Sigmoid colon (tissue), 7 donors: ENCODE results near the gene TMEFF2. TPM values are rescaled to one million over a fixed set of nuclear protein-coding genes. Genes with fewer than 3 reads are reported as not detected.

Experiments
- DNase-seq: peaks from one replicate; pipeline ENCODE4 v3.0.0-alpha.2; 2019
- H3K27ac ChIP-seq, 4 donors: fragments of 200-600 bp; sonication (generic); one replicate each; pipeline ENCODE4 v1.5.1; 2016 to 2019; ENCODE audit warnings: mild to moderate bottlenecking in 1 of 4
- H3K27me3 ChIP-seq, 3 donors: fragments of 200-600 bp; sonication (generic); one replicate each; pipeline ENCODE4 v1.5.1; 2019; ENCODE audit warnings: mild to moderate bottlenecking in 1 of 3
- H3K36me3 ChIP-seq, 4 donors: fragments of 200-600 bp; sonication (generic); one replicate each; pipeline ENCODE4 v1.5.1; 2016 to 2019
- H3K4me1 ChIP-seq, 4 donors: fragments of 200-600 bp; sonication (generic); one replicate each; pipeline ENCODE4 v1.5.1; 2017 to 2019
- H3K4me3 ChIP-seq, 4 donors: fragments of 200-600 bp; sonication (generic); one replicate each; pipeline ENCODE4 v1.5.1; 2017 to 2019; ENCODE audit warnings: mild to moderate bottlenecking in 2 of 4, moderate library complexity in 1 of 4
- H3K9me3 ChIP-seq, 4 donors: fragments of 200-600 bp in 3 of 4; sonication (generic) in 3 of 4; one replicate each; pipeline versions ENCODE4 v1.5.1 to v1.6.1; 2013 to 2019
- EP300 ChIP-seq, 4 donors: sonication (generic); formaldehyde crosslinking; IDR thresholded peaks; one replicate each; pipeline ENCODE4 v1.6.1; 2017; ENCODE audit warnings: antibody characterized with exemption in 4 of 4
- POLR2A ChIP-seq, 2 donors: fragments of 450-650 bp; IDR thresholded peaks; one replicate each; pipeline ENCODE4 v1.6.1; 2016; ENCODE audit warnings: antibody characterized with exemption in 2 of 2, mild to moderate bottlenecking in 2 of 2, moderate library complexity in 2 of 2
- POLR2AphosphoS5 ChIP-seq, 4 donors: sonication (generic); formaldehyde crosslinking; IDR thresholded peaks; one replicate each; pipeline ENCODE4 v1.6.1; 2017; ENCODE audit warnings: antibody characterized with exemption in 4 of 4
- WGBS, 2 donors: extraction: QIAGEN DNeasy Blood & Tissue Kit; methylation state at CpG; one replicate each; pipeline ENCODE4 v1.1.7; 2013; 5-methylcytosine and 5-hydroxymethylcytosine counted together
- intact Hi-C: fragments of 100-400 bp; cut with DNase I; formaldehyde crosslinking; loops from one replicate; pipeline ENCODE4 v1.15.1; 2023
- polyA plus RNA-seq, 3 donors: library from polyadenylated mRNA; stranded (reverse); fragments of 200-250 nt; gene quantifications; one replicate each; pipeline ENCODE4 v1.2.3, GENCODE V29; 2013
- total RNA-seq, 4 donors: library from RNA; depleted of rRNA; stranded (reverse); fragments of >200 nt; gene quantifications; one replicate each; pipeline ENCODE4 v1.1.0, GENCODE V29; 2016
- TF ChIP-seq, protein P1 (sequence below), 4 experiments: fragments of 450-650 bp in 3 of 4; fragments of 200-600 bp in 1 of 4; IDR thresholded peaks; one replicate each; pipeline ENCODE4 v1.5.1; 2016 to 2019; ENCODE audit warnings: antibody characterized with exemption in 4 of 4, mild to moderate bottlenecking in 3 of 4, moderate library complexity in 2 of 4
- donor health status: healthy with polysubstance abuse.
- donor health status: Bipolar disorder and iron deficiency.
- donor health status: healthy.

Gene TMEFF2
- total and polyA plus RNA-seq, 7 donors: 0.16 to 1.4 (median 0.32) TPM; not detected in 1

DNA sequence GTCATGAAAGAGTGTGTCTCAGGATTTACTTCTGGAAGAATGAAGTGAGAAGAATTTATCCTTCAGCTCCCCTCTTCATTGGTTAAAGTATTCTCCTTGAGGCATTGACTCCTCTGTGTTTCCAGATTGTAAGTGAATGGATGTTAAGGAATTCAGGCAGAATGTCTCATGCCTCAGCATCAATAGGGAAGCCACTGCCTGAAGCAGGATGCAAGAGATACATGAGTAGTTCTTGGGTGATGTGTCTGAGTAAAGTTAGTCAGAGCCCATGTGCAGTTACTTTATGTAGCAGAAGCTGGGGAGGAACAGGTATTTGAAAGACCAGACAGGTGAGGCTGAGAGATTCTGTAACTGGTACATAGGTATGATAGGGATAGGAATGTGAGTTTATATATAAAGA lies 34.0 kb upstream of the TMEFF2 start:
- Histone ChIP-seq H3K27ac (no peak overlapping the region), H3K27me3 (no peaks in the 10 kb centered on the region), H3K36me3 (no peaks in the 10 kb centered on the region), H3K9me3 (no peaks in the 10 kb centered on the region), H3K4me1 (no peaks in the 10 kb centered on the region), H3K4me3 (no peak overlapping the region)
- DNase-seq: no peak
- TF ChIP-seq EP300 (IDR thresholded peaks at IDR 0.05): no peak
- no peak for TF ChIP-seq POLR2AphosphoS5 (IDR thresholded peaks at IDR 0.05)
- TF ChIP-seq, protein P1, sequence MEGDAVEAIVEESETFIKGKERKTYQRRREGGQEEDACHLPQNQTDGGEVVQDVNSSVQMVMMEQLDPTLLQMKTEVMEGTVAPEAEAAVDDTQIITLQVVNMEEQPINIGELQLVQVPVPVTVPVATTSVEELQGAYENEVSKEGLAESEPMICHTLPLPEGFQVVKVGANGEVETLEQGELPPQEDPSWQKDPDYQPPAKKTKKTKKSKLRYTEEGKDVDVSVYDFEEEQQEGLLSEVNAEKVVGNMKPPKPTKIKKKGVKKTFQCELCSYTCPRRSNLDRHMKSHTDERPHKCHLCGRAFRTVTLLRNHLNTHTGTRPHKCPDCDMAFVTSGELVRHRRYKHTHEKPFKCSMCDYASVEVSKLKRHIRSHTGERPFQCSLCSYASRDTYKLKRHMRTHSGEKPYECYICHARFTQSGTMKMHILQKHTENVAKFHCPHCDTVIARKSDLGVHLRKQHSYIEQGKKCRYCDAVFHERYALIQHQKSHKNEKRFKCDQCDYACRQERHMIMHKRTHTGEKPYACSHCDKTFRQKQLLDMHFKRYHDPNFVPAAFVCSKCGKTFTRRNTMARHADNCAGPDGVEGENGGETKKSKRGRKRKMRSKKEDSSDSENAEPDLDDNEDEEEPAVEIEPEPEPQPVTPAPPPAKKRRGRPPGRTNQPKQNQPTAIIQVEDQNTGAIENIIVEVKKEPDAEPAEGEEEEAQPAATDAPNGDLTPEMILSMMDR (IDR thresholded peaks at IDR 0.05): no peak
- no peak for TF ChIP-seq POLR2A (IDR thresholded peaks at IDR 0.05)
- intact Hi-C loops: no loop called here

DNA sequence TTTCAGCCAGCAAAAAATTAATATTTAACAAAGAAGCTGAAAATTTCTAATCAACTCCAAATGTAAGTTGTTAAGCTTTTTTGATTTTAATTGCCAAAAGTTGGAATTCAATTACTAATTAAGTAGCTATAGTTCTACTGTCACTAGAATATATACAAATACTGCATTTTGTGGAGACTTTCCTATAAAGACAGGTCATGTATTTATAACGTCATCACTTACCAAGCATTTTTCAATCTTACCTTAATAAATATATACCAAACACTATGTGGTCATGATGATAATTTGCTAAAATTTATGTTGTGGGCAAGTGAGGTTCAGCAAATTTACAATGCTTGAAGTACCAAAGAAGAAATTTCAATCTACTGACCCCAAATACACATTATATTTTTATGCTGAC lies 24.2 kb upstream of the TMEFF2 start:
- intact Hi-C loops: no loop called here
- Histone ChIP-seq H3K27ac (no peak overlapping the region), H3K27me3 (no peaks in the 10 kb centered on the region), H3K4me1 (no peaks in the 10 kb centered on the region), H3K4me3 (no peak overlapping the region), H3K9me3 (no peaks in the 10 kb centered on the region), H3K36me3 (no peaks in the 10 kb centered on the region)
- DNase-seq: no peak
- 78 to 85% methylated on average over 1 of the region's 1 CpG for WGBS, 2 donors
- no peak for TF ChIP-seq POLR2A (IDR thresholded peaks at IDR 0.05)
- TF ChIP-seq EP300 (IDR thresholded peaks at IDR 0.05): no peak
- TF ChIP-seq, protein P1 (IDR thresholded peaks at IDR 0.05): no peak
- no peak for TF ChIP-seq POLR2AphosphoS5 (IDR thresholded peaks at IDR 0.05)

DNA sequence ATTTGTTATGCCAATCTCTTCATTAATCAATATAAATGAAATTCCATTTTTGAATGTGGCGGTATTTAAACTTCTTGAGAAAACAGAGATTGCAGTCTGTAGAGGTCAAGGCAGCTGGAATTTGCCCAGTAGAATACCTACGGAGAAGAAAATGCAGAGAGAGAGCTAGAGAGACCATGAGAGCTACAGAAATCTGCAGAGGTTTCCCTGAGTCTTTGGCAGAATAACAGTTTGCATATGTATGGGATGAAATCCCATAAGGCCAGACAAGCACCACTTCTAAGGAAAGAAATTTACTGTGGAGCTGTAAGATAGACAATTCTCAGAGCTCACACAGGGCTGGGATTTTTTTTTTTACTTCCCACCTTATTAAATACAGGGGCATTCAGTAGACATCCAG lies 23.6 kb upstream of the TMEFF2 start:
- no peak for TF ChIP-seq EP300 (IDR thresholded peaks at IDR 0.05)
- TF ChIP-seq, protein P1 (IDR thresholded peaks at IDR 0.05): no peak
- WGBS, 2 donors: 86 to 88% methylated on average over 2 of the region's 2 CpGs
- H3K4me3 ChIP-seq: no peak overlapping the region
- H3K9me3 ChIP-seq: no peaks in the 10 kb centered on the region
- H3K4me1 ChIP-seq: no peaks in the 10 kb centered on the region
- no peaks in the 10 kb centered on the region for H3K27me3 ChIP-seq
- intact Hi-C loops: no loop called here
- no peaks in the 10 kb centered on the region for H3K36me3 ChIP-seq
- H3K27ac ChIP-seq: no peak overlapping the region
- no peak for DNase-seq

DNA sequence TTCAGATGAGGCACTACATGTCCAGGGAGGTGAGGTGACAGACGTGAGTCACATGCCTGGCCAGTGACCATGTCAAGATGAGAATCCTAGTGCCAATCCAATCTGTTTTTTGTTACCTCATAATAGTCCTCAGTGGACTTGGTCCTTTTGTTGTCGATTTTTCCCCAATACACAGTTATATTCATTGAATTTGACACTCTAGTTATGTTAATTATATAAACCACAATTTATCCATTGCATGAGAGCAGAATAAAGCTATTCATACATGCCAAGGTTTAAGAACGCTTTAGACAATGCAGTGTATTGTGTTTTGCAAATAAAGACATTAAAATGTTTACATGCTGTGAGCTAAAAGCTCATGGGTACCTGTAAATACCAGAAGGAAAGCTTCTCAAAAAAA lies 21.6 kb upstream of the TMEFF2 start:
- H3K4me1 ChIP-seq: no peaks in the 10 kb centered on the region
- WGBS, 2 donors: 50 to 82% methylated on average over 3 of the region's 3 CpGs
- H3K9me3 ChIP-seq: no peaks in the 10 kb centered on the region
- no peaks in the 10 kb centered on the region for H3K36me3 ChIP-seq
- no peak for TF ChIP-seq EP300 (IDR thresholded peaks at IDR 0.05)
- TF ChIP-seq POLR2A (IDR thresholded peaks at IDR 0.05): no peak
- H3K27ac ChIP-seq: no peak overlapping the region
- H3K4me3 ChIP-seq: no peak overlapping the region
- intact Hi-C loops: no loop called here
- DNase-seq: no peak
- H3K27me3 ChIP-seq: no peaks in the 10 kb centered on the region

DNA sequence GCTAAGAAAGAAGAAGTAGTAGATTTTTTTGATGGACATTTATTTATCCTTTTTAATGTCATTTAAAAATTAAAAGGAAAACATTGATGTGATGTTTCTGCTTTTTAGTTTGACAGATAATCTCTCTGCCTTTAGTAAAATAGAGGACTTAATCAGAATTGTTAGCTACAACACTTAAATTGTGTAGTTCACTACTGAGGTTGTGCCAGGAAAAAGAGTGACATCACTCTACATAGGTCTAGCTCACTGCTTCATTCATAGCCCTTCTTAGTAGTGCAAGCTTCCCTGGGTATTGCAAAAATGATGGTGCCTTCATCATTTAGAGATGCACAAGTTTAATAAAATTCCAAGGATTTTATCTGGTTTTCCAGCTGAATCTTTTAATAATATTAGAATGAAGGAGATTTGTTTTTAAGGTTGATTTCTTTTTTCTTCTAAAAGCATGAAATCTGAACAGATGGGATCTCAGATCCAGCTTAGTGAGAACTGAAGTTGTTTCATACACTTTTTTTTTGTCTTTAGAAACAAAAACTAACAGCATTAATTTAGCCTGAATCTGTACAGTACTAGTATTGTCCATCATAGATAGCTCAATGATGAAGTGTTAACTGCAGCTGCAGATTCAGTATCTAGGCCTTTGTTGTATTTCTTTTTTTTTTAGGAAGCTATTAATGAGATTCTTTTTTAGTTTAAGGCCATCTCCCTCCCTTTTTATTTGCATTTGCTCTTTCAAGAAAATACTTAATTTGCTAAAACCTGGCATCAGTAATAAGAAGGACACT lies 20.6 kb upstream of the TMEFF2 start:
- Histone ChIP-seq H3K27me3 (no peaks in the 10 kb centered on the region), H3K36me3 (no peaks in the 10 kb centered on the region), H3K4me3 (no peak overlapping the region), H3K27ac (no peak overlapping the region), H3K4me1 (no peaks in the 10 kb centered on the region), H3K9me3 (no peaks in the 10 kb centered on the region)
- TF ChIP-seq POLR2AphosphoS5 (IDR thresholded peaks at IDR 0.05) (no peak), POLR2A (IDR thresholded peaks at IDR 0.05) (no peak), EP300 (IDR thresholded peaks at IDR 0.05) (no peak)
- TF ChIP-seq, protein P1 (IDR thresholded peaks at IDR 0.05): no peak
- intact Hi-C loops: no loop called here
- DNase-seq: no peak
